RWPE1 (cell line): ENCODE data around the gene MUCL1.

Experiments
- CTCF ChIA-PET: fragments of 350-600 bp; sonication (Branson Sonifier 250); formaldehyde crosslinking; extraction: SDS; loops from one replicate; lab custom pipeline; 2021; lab: Yijun Ruan, JAX
- POLR2A ChIA-PET: fragments of 400-600 bp; formaldehyde crosslinking; extraction: SDS; loops from one replicate; lab custom pipeline; 2020; ENCODE audit warnings: antibody characterized with exemption; ENCODE audit not compliant: low non-redundant PET; lab: Yijun Ruan, JAX
- DNase-seq: peaks from one replicate; pipeline ENCODE4 v3.0.0; 2012; ENCODE audit warnings: low spot score
- H3K27ac ChIP-seq: fragments of 450-650 bp; 2 replicates; pipeline ENCODE4 v1.5.1; 2017
- CTCF ChIP-seq: fragments of 450-650 bp; conservative IDR thresholded peaks from 2 replicates; pipeline ENCODE4 v1.5.1; 2017; ENCODE audit warnings: low read depth, mild to moderate bottlenecking

The MUCL1 gene

GRCh38 chr12:54840244-54840865 lies 14.0 kb upstream of the MUCL1 start:
- no peak overlapping the region for H3K27ac ChIP-seq
- DNase-seq = no peak
- ChIA-PET CTCF (interaction anchor here (0.5 kb wide), 1 partner anchor 16 kb away, joined by 3 read pairs; no protein-coding TSS in a partner anchor), POLR2A (no interaction called here)
- TF ChIP-seq CTCF = no peak

GRCh38 chr12:54857406-54857805 lies 3.1 kb downstream of the MUCL1 start:
- no peak for DNase-seq
- TF ChIP-seq CTCF = no peak
- ChIA-PET CTCF (interaction anchor here (0.6 kb wide), 2 partner anchors 101 to 289 kb away, joined by 3 to 6 read pairs; no protein-coding TSS in a partner anchor), POLR2A (no interaction called here)
- no peak overlapping the region for H3K27ac ChIP-seq

GRCh38 chr12:54858562-54858961 lies 4.2 kb downstream of the MUCL1 start:
- no peak overlapping the region for H3K27ac ChIP-seq
- CTCF ChIA-PET = no interaction called here
- DNase-seq = no peak
- POLR2A ChIA-PET = no interaction called here
- TF ChIP-seq CTCF = no peak

GRCh38 chr12:54859502-54859901 lies 5.2 kb downstream of the MUCL1 start:
- TF ChIP-seq CTCF = no peak
- no peak overlapping the region for H3K27ac ChIP-seq
- ChIA-PET CTCF (interaction anchor here (0.5 kb wide), 1 partner anchor 123 kb away, joined by 3 read pairs; no protein-coding TSS in a partner anchor), POLR2A (no interaction called here)
- DNase-seq = no peak

- CTCF ChIA-PET = no interaction called here
- DNase-seq = no peak
- no peak for TF ChIP-seq CTCF
- no peak overlapping the region for H3K27ac ChIP-seq
- POLR2A ChIA-PET = no interaction called here
These were observed 7.6 kb downstream of the MUCL1 start for GRCh38 chr12:54861927-54862326.

GRCh38 chr12:54863948-54864618 lies 9.8 kb downstream of the MUCL1 start:
- DNase-seq = no peak
- ChIA-PET POLR2A (no interaction called here), CTCF (interaction anchor here (0.6 to 0.9 kb wide), 2 partner anchors 18 to 94 kb away, joined by 3 read pairs; no protein-coding TSS in a partner anchor)
- H3K27ac ChIP-seq = no peak overlapping the region
- TF ChIP-seq CTCF = no peak
